OCI-LY3 (cell line): ENCODE measurements around the gene RUFY3.

Experiments used
- EZH2phosphoT487 ChIP-seq: fragments of 200-600 bp; shearing (Covaris generic); IDR thresholded peaks from 2 replicates; pipeline ENCODE4 v1.6.1; 2018; ENCODE audit warnings: antibody characterized with exemption, mixed run types, low read depth
- TF ChIP-seq, protein P1 (sequence below): fragments of 200-600, 300-600 bp; sonication (generic); IDR thresholded peaks from 2 replicates; pipeline ENCODE4 v1.5.1; 2014; ENCODE audit warnings: antibody characterized with exemption, low read length, low read depth

GRCh38 chr4:70841951-70842350, 120.2 kb downstream of the RUFY3 start:
- TF ChIP-seq, protein P1, sequence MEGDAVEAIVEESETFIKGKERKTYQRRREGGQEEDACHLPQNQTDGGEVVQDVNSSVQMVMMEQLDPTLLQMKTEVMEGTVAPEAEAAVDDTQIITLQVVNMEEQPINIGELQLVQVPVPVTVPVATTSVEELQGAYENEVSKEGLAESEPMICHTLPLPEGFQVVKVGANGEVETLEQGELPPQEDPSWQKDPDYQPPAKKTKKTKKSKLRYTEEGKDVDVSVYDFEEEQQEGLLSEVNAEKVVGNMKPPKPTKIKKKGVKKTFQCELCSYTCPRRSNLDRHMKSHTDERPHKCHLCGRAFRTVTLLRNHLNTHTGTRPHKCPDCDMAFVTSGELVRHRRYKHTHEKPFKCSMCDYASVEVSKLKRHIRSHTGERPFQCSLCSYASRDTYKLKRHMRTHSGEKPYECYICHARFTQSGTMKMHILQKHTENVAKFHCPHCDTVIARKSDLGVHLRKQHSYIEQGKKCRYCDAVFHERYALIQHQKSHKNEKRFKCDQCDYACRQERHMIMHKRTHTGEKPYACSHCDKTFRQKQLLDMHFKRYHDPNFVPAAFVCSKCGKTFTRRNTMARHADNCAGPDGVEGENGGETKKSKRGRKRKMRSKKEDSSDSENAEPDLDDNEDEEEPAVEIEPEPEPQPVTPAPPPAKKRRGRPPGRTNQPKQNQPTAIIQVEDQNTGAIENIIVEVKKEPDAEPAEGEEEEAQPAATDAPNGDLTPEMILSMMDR, result no peak
- no peak for TF ChIP-seq EZH2phosphoT487
